ENCODE data around the gene C11orf71.

C11orf71 gene
- total RNA-seq = 7.8 to 11.4 (median 10.9) reads per million in 4 experiments

- DNase-seq = peak; percentile 97
Observed at GRCh38 chr11:114400216-114400914, at the start of gene C11orf71, which contains the start of gene RBM7. C11orf71 (minus strand) TSS chr11:114400511; CDS start chr11:114400331, 180 bp downstream. RBM7 (plus strand) TSS chr11:114400666; CDS start chr11:114400672, 6 bp downstream.

GRCh38 chr11:114449845-114450244, 49.5 kb upstream of the C11orf71 start:
- no peak for DNase-seq

- DNase-seq = no peak
Observed at GRCh38 chr11:114448749-114449482, 48.6 kb upstream of the C11orf71 start.

- DNase-seq = no peak
Observed at GRCh38 chr11:114447892-114448291, 47.6 kb upstream of the C11orf71 start.

- no peak for DNase-seq
Observed at GRCh38 chr11:114447444-114447843, 47.1 kb upstream of the C11orf71 start.

GRCh38 chr11:114442536-114442935, 42.2 kb upstream of the C11orf71 start:
- no peak for DNase-seq

- no peak for DNase-seq
Observed at GRCh38 chr11:114441921-114442320, 41.6 kb upstream of the C11orf71 start.

- DNase-seq = no peak
Observed at GRCh38 chr11:114440971-114441763, 40.9 kb upstream of the C11orf71 start.

GRCh38 chr11:114440121-114440860, 40.0 kb upstream of the C11orf71 start:
- DNase-seq = no peak

GRCh38 chr11:114439229-114440120, 39.2 kb upstream of the C11orf71 start, which contains the start of gene REXO2:
REXO2 (plus strand) TSS chr11:114439467; CDS start chr11:114439529, 62 bp downstream.
- peak; percentile 88 for DNase-seq

- DNase-seq = no peak
Observed at GRCh38 chr11:114438303-114438702, 38.0 kb upstream of the C11orf71 start.

- DNase-seq = no peak
Observed at GRCh38 chr11:114433376-114433775, 33.1 kb upstream of the C11orf71 start.

GRCh38 chr11:114432893-114433292, 32.6 kb upstream of the C11orf71 start:
- DNase-seq = no peak

- DNase-seq = no peak
Observed at GRCh38 chr11:114430290-114430689, 30.0 kb upstream of the C11orf71 start.

GRCh38 chr11:114426280-114426679, 26.0 kb upstream of the C11orf71 start:
- DNase-seq = no peak

GRCh38 chr11:114416441-114416961, 16.2 kb upstream of the C11orf71 start:
- DNase-seq = no peak

GRCh38 chr11:114413958-114414357, 13.6 kb upstream of the C11orf71 start:
- DNase-seq = no peak

GRCh38 chr11:114412946-114413345, 12.6 kb upstream of the C11orf71 start:
- DNase-seq = no peak

GRCh38 chr11:114401311-114401710, 1.0 kb upstream of the C11orf71 start:
- no peak for DNase-seq

GRCh38 chr11:114400915-114401223, 558 bp upstream of the C11orf71 start:
- no peak for DNase-seq
